IPS-NIHi7 (cell line): Measurements from ENCODE around the gene C3orf52.
"Not testable (repeated sequence)": the region's sequence is repeated elsewhere in the genome, so short reads cannot be mapped to it uniquely, and the experiment has no call there.

ENCODE experiments used
- DNase-seq: peaks from one replicate; pipeline ENCODE4 v3.0.0; 2012; ENCODE audit warnings: mixed read lengths; ENCODE audit errors: extremely low spot score

The C3orf52 gene, protein sequence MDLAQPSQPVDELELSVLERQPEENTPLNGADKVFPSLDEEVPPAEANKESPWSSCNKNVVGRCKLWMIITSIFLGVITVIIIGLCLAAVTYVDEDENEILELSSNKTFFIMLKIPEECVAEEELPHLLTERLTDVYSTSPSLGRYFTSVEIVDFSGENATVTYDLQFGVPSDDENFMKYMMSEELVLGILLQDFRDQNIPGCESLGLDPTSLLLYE

DNA sequence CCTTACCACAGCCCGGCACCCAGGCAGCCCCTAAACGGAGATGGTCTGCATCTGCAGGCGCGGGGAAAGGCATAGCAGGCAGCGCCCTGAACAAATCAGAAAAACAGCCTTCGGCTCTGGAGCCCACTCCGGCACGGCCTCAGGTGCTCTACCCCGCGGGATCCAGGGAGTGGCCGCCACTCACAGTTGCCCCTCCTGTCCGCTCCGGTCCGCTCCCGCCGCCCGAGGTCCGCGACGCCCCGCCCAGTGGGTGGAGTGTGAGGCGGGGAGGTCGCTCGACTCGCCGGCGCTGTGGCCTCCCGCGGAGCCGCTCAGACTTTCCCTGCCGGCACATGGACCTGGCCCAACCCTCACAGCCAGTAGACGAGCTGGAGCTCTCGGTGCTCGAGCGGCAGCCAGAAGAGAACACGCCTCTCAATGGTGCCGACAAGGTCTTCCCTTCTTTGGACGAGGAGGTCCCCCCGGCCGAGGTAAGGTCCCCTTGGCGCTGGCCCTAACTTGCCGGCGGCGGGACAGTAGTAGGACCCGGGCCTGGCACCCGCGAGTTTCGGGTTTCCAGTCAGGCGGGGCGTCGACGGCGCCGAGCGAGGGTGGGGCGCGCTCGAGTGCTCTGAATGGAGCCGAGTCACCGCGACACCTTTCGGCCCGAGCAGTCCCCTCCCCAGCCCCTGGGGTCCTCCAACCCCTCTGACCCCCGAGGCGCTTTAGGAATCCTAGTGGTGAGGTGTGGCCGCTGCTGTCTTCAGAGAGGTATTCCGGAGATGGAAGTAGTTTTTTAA lies at the start of gene C3orf52:
C3orf52 (plus strand) TSS at position 314 of the 779 bp plus-strand sequence; CDS start at position 333, 19 bp downstream.
- peak; percentile 97 for DNase-seq

DNA sequence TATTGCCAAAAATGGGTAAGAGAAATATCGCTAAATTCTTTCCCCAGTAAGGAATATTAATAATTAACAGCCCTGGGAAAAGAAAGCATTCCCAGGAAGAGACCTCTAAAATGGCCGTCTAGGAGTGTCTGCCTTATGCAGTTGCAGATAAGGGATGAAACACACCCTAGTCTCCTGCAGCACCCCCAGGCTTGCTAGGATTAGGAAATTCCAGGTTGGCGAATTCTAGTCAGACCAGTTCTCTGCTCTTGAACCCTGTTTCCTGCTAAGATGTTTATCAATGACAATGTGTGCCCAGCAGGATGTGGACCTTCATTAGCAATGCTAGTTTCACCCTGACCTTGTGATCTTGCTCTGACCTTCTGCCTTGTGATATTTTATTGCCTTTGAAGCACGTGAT lies 49.0 kb upstream of the C3orf52 start:
- not testable (repeated sequence) for DNase-seq

DNA sequence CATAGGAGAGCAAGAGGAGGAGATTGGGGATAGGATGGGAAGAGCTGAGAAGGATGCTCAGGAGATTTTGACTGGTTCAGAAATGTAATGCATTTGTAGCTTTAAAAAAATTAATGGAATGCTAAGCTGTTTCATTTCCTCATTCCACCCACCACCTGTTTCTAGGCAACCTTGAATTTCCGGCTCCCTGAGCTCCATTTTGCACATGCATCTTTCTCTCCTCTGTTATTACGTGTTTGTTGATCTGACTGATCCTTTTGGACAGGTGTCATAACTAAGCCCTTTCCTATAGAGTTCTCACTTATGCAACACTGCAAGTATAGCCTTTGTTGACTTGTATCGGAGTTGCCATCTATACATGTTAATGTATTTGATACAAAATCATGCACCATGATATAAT lies 47.3 kb upstream of the C3orf52 start:
- DNase-seq = no peak

DNA sequence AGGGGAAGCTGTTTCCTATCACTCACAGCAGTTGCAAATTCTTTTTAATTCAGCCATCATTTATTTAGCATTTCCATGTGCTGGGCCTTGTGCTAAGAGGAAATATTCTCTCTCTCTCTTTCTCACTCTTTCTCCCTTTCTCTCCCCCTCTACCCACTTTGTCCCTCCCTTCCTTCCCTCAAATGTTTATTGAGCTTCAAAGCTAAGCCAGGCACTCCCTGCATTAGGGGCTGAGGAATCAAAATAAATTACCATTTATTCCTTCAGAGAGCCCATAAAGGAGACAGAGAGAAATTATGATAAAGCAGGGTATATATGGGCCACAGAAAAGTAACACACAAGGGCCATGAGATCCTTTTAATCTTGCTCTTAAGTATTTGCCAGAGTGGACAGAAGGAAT lies 44.9 kb upstream of the C3orf52 start:
- DNase-seq = no peak

DNA sequence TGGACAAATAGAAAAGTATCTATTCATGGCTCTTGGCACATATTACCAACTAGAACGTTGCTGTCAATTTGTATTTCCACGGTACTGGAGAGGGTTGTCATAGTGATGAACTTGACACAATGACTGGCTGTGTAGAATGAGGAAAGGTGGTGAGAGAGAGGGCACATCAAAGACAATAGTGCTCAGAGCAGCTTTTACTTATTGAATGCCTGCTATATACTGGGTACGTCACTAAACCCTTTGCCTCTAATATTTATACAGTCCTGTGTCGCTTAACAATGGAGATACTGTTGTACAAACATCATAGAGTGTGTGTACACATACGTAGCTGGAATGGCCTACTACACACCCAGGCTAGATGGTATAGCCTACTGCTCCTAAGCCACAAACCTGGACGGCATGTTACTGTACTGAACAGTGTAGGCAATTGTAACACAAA lies 43.3 kb upstream of the C3orf52 start:
- no peak for DNase-seq

DNA sequence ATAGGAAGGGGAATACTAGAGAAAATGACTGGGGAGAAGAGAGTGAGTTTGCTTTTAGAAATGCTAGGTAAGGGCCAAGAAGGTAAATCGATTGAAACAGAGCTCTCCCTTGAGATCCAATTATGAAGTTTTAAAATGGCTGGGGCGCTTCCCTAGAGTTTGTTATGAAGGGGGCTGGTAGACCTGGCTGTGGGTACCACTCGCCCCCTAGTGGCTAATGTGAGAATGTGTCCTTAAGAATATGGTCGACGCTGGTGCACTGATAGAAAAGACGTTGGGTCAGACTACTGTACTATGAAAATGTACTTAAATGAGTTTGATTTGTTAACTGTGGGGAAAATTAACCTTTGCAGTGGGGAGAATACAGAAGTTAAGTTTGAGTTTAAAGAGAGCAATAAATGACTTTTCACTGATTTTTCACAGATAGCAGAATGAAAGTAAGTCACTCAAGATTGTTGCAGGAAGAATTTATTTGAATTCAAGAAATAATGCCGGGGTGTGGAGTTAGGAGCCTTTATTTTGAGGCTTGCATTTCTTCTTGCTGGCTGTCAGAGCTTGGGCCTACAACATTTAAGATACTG lies 42.5 kb upstream of the C3orf52 start:
- peak; percentile 78 for DNase-seq

DNA sequence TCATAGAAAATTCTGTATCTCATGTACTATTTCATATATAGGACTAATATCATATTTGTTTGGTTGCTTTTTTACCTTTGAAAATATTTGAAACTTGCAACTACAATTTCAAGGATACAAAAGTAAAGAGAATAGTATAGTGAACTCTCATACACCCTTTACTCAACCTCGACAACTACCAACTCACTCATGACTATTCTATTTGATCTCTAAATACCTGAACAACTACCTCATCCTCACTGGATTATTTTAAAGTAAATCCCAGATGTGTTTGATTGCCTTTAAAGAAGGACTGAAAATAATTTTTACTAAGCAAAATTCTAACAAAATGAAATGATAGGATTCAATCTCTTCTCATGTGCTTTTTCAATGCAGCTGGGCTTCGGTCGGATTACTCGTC lies 39.6 kb upstream of the C3orf52 start:
- no peak for DNase-seq

DNA sequence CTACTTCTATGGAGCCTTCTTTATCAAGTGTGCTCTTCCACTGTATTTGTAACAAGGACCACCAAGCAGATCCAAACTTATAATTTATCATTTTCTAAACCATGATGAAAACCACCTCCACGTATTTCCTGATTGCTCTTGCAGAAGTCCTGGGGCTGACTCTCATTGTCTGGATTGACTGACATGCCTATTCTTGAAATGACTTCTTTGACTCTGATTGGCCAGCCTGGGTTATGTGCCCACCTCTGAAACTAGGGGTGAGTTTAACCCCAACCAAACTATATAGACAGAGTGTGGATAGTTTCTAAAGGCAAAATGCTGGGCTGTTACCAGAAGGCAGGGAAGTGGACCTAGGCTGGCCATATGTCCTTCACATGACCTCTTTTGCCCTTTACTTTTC lies 38.9 kb upstream of the C3orf52 start:
- no peak for DNase-seq

DNA sequence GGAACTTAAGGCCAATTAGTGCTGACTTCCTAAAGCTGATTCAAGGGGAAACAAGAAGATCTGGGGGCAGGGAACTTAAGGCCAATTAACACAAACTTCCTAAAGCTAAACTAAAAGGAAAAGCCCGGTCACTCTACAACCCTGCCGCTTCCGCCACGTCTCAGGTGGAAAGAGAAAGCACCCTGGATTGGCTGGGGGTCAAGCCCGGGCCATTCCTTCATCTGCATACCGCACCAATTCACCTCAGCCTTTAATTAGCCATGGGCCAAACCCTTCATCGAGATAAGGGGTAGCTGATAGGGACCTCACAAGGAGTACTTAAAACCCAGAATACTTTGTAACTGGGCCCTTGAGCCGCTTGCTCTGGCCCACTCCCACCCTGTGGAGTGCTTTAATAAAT lies 37.3 kb upstream of the C3orf52 start:
- peak; percentile 42 for DNase-seq

DNA sequence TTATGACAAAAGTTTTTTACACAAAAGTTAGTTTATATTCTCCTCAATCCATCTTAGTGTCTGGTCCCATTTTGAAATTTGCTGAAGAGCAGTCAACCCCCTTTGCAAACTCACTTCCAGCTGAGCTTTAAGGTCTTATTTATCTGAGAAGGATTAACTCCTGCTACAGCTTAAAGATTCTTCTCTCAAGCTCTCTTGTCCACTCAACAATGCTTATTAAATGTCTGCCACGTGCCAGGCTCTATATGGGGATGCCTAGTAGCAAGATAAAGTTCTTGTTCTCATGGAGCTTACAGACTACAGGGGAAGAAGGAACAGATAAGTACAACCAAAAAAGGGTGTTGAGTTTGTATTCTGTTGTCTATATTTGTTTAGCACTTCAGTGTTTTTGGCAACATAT lies 33.0 kb upstream of the C3orf52 start:
- no peak for DNase-seq

DNA sequence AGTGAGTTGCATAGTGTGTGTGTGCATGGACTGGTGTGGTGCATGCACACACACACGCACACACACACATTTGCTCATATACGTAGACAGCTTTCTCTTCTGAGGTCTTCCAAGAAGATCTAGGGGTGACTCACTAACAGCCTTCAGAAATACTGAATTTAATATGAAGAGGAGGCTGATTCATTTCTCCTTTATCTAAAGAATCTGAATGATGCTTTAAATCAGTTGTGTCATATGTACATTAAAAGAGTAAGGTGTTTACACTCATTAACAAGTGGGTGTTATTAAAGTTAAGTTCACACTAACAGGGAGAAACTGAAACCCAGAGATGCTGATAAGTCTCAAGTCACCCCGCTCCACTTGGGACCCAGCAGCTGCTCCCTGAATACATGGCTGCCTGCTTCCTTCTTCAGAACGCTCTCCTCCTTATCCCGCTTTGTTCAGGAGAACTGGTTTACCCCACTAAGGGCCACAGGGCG lies 29.7 kb upstream of the C3orf52 start:
- DNase-seq = no peak

DNA sequence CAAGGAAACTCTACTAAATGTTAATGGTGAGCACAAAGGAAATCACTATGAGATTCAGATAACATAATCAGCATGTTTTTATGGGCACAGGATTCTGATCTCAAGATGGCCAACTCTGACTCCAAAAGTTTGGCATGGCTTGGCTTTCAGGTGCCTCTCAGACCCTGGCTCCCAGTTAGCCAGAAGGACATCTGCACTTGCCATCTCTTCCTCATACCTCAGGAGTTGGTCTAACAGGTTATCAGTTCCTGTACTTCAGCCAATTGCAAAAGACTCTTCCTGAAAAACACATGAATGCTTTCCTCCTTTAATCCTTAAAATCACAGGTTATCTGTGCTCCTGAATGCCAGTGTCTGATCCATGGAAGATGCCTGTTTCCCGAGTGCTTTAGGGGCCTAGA lies 26.7 kb upstream of the C3orf52 start:
- DNase-seq = no peak

DNA sequence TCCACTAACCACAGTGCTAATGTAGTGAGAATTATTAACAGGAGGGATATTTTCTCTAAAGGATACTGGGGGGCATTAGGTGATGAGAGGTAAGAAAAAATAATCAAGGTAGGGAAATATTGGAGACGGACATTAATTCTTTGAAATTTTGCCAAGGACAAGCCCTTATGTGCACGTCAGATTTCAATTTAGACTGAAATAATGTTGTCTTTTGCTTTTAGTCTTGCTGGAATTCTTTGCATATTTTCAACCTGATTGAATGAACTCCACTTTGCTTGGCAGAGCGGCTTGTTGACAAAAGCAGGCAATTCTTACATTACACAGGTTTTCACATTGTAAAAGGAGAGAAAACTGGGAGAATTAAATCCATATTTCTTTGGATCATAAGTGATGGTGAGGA lies 25.0 kb upstream of the C3orf52 start:
- DNase-seq = no peak

DNA sequence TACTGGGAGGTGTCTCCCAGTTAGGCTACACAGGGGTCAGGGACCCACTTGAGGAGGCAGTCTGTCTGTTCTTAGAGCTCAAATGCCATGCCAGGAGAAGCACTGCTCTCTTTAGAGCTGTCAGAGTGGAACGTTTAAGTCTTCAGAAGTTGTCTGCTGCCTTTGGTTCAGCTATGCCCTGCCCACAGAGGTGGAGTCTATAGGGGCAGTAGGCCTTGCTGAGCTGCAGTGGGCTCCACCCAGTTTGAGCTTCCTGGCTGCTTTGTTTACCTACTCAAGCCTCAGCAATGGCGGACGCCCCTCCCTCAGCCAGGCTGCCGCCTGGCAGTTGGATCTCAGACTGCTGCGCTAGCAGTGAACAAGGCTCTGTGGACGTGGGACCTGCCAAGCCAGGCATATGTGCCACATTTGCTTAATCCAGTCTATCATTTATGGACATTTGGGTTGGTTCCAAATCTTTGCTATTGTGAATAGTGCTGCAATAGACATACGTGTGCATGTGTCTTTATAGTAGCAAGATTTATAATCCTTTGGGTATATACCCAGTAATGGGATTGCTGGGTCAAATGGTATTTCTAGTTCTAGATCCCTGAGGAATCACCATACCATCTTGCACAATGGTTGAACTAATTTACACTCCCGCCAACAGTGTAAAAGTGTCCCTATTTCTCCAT lies 13.7 kb upstream of the C3orf52 start:
- not testable (repeated sequence) for DNase-seq

DNA sequence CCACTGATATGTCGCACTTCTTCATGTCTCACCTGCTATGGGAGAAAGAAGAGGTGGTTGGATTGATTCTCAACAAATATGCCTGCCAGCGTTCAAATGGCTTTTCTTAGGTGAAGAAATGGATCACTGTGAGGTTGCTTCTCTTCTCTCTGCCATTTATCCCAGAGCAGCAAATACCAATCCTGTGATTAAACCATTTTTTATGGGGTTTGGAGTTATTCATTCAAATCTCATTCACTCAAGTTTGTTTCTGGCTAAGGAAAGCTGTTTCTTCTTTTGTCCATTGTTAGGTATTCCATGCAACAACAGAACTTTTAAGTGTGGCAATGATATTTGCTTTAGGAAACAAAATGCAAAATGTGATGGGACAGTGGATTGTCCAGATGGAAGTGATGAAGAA lies 12.2 kb upstream of the C3orf52 start:
- no peak for DNase-seq

DNA sequence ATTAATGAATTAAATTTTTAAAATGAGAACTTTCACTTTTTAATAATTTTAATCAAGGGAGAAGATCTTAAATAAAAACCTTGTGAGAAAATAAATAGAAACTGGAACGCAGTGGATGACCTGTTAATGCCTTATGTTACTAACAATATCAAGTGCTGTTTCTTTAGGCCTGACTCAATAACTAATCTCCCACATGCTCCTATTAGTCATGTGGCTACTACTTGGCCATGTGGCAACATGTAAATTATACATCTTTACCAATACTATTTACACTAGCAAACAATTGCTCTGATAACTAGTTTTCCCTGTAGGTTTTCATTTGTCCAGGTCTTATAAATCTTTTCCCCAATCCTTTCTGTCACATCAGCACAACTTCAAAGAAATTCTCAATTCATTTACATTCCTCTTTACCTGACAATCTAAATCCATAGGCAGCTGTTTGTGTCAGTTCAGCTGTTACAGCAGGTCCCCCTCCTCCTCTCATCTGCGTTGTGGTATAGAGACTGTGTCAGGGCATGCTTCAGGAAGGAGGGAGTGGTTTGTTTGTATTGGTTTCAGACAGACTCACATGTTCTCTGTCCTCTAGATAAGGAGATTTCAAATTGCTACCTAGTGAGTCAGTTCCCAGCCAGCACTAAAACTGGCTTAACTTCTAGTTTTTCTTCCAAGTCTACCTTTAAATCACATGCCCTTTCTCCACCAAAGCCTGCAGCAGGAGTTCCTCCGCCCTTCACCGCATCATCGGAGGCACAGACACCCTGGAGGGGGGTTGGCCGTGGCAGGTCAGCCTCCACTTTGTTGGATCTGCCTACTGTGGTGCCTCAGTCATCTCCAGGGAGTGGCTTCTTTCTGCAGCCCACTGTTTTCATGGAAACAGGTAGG lies 11.3 kb upstream of the C3orf52 start:
- DNase-seq = peak; percentile 49

DNA sequence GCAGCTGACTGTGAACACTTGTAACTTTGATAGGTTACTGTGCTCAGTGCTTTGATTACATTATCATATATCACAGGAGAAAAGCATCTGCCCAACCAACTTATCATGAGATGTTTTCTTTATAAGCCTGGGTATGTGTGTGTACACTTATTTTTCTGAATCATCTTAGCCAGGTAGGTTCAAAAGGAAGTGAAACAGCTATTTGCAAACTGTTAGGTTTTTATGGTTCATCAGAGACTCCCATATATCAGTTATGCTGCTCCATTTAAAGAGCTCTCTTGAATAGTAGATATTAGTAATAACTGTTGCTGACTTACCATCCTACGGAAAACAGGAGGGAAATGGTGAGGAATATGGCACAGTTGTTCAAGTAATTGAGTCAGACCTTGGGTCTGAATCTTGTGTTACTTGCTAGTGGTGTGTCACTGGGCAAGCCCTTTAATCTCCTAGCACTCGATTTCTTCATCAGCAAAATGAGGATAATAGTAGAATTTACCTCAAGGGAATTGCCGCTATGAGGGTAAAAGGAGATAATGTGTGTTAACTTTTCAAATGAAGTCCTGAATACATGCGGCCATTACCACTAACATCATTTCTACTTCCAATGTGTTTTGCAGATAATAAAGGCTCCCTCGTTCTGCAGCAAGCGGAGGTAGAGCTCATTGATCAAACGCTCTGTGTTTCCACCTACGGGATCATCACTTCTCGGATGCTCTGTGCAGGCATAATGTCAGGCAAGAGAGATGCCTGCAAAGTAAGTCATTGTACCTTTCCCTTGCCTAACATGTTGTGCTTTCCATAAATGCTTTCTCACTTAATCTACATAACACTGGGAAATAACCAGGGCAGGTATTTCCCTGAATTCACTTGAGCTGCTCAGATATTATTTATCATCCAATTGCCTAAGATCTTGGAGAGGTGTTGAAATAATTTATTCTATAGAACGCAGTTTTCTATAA lies 7.8 kb upstream of the C3orf52 start:
- DNase-seq = no peak

DNA sequence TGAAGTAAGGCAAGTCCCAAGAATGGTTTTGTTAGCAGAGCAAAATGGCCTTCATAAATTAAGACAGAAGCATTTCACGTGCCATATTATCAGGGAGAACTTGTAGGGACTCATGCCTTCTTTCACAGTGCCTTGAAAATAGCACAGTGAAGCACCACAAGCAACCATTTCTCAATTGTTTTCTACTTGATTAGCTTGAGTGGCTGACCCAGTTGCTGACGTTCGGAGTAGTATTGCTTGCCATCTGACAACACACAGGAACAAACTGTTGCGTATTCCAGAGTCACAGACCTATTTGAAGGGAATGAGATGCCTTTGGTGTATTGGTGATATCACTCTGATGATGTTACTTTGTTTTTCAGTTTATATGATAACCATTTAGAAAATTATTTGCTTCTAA lies 3.0 kb upstream of the C3orf52 start:
- DNase-seq = no peak

DNA sequence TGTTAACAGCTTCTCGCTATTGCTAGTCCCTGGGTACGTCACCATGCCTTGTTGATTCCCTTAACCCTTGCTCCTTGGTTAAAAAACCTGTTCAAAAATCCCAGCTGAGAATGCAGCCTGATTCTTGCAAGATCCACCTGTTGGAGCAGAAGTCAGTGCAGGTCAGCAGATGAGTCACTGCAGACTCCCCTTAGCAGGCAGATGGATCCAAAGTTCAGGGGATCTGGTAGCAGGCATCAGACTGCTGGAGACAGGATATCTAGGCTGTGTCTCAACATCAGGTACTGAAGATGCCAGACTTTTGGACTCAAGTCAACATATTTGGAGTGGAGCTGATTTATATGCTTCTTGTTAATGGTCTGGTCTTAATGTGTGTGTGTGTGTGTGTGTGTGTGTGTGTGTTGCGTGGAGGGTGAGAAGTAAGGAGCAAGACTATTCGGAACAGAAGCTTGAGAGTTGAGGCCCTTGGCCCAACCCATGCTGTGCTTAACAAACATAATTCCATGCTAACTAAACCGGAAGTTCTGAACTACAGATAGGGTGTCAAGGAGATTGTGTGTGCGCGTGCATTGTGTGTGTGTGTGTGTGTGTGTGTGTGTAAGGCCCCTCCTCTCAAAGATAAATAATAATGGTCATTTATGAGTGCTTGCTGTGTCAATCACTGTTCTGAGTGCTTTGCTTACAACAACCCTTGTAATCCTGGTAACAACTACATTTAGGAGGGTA lies 1.0 kb upstream of the C3orf52 start:
- no peak for DNase-seq

DNA sequence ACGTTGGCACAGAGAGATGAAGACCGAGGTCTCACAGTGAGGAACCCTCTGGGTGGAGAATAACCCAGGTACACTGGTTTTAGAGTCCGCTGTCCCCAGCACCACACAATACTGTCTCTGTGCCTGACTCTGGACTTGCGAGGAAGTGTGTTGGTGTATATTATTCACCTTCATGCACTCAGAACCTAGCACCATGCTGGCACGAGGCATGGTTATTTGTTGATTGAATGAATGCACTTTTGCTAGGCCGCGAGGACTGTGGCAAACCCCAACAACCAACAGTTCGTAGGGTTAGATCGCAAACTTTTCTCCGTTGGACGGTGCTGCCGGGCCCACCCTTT lies 484 bp upstream of the C3orf52 start:
- DNase-seq = peak; percentile 16
